HUES64 (cell line): ENCODE measurements around the gene TMTC2. TPM values are rescaled to one million over a fixed set of nuclear protein-coding genes. Genes with fewer than 3 reads are reported as not detected.

ENCODE experiments used
- H3K27ac ChIP-seq: 2 replicates; pipeline ENCODE4 v1.7.0; 2013; ENCODE audit warnings: low read depth, low read length, inconsistent platforms
- H3K27me3 ChIP-seq: 2 replicates; pipeline ENCODE4 v1.6.1; 2013; ENCODE audit warnings: mild to moderate bottlenecking, low read length; ENCODE audit not compliant: insufficient read depth
- H3K36me3 ChIP-seq: 2 replicates; pipeline ENCODE4 v1.6.1; 2013; ENCODE audit warnings: mild to moderate bottlenecking, low read length; ENCODE audit not compliant: insufficient read depth
- H3K4me1 ChIP-seq: 2 replicates; pipeline ENCODE4 v1.6.1; 2013; ENCODE audit warnings: mild to moderate bottlenecking, low read length, moderate library complexity; ENCODE audit not compliant: insufficient read depth
- H3K4me3 ChIP-seq: 2 replicates; pipeline ENCODE4 v1.5.1; 2013; ENCODE audit warnings: mild to moderate bottlenecking, low read length, moderate library complexity
- H3K9ac ChIP-seq: 2 replicates; pipeline ENCODE4 v1.6.1; 2013; ENCODE audit warnings: mild to moderate bottlenecking, low read depth, low read length
- H3K9me3 ChIP-seq: 2 replicates; pipeline ENCODE4 v1.6.1; 2013; ENCODE audit warnings: low read depth, low read length; ENCODE audit not compliant: insufficient read depth
- WGBS: fragments of 150-250, 120-280 bp; methylation state at CpG from one replicate; pipeline ENCODE4 v1.1.7; 2013; ENCODE audit warnings: missing lambda C conversion rate; 5-methylcytosine and 5-hydroxymethylcytosine counted together
- polyA plus RNA-seq, 2 experiments: library from polyadenylated mRNA; stranded (reverse); fragments of 50-300 nt; gene quantifications; one replicate each; pipeline ENCODE4 v1.2.3, GENCODE V29; 2013

TMTC2 gene
- polyA plus RNA-seq (2013, experiment 1 of 2): 2.9 TPM
- polyA plus RNA-seq (2013, experiment 2 of 2): 5.1 TPM

DNA sequence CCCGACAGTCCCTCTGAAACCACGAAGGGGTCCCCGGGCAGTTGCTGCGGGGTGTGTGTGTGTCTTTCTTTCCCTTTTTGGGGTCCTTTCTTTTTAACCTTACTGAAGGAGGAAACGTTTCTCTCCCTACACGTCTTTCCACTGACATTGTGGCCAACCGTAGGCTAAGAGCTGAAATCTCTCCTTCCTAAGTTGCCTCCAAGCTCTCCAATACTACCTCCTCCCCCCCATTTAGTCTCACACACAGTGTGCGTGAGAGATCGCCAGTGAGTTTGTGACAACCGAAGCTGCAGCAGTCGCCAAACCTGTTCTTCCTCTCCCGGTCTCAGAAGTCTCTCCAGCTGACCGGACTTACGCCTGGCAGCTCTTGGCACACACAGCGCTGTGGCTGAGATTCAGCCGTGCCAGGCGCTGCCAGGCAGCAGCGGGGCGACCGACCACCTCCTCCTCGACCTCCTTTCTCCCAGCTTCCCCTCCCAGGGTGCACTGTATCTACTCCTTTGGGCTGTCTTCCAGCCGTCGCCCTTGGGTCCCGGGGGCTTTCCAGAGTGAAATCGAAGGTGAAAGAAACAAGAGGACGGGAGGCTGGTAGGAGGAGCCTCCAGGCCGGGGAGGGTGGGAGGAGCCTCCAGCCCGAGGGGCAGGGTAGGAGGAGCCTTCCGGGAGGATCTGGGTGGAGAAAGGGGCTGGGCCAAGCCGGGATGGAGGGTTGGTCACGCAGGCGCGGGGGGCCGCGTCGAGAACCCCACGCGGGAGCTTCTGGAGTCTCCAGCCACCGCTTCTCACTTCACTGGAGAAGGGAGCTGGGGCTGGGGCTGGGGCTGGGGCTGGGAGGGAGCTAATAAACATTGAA lies at the start of gene TMTC2:
Gene TMTC2, plus strand, starts transcription at position 739 of the 853 bp plus-strand sequence.
- 1% methylated on average over 39 of the region's 39 CpGs for WGBS
- H3K27ac ChIP-seq: no peak within 1 kb of the TSS

GRCh38 chr12:82638324-82638723 lies 48.4 kb upstream of the TMTC2 start:
- Histone ChIP-seq H3K4me1 (no peaks in the 10 kb centered on the region), H3K27ac (no peak overlapping the region), H3K4me3 (no peak overlapping the region), H3K9ac (no peak overlapping the region), H3K9me3 (no peaks in the 10 kb centered on the region), H3K36me3 (no peaks in the 10 kb centered on the region), H3K27me3 (no peaks in the 10 kb centered on the region)
- 100% methylated on average over 1 of the region's 1 CpG for WGBS

More for the DNA sequence above, at the start of gene TMTC2:
- Histone ChIP-seq H3K9ac (peak within 1 kb of the TSS; percentile 61), H3K4me1 (peaks cover 12% of the 10 kb centered on the region), H3K36me3 (peaks cover 1% of the 10 kb centered on the region; the same call in 1 of the 2 replicates), H3K9me3 (no peaks in the 10 kb centered on the region), H3K27me3 (peaks cover 9% of the 10 kb centered on the region), H3K4me3 (peak within 1 kb of the TSS; percentile 79)

- no peaks in the 10 kb centered on the region for H3K9me3 ChIP-seq
These were observed 41.8 kb upstream of the TMTC2 start for GRCh38 chr12:82644896-82645295.

DNA sequence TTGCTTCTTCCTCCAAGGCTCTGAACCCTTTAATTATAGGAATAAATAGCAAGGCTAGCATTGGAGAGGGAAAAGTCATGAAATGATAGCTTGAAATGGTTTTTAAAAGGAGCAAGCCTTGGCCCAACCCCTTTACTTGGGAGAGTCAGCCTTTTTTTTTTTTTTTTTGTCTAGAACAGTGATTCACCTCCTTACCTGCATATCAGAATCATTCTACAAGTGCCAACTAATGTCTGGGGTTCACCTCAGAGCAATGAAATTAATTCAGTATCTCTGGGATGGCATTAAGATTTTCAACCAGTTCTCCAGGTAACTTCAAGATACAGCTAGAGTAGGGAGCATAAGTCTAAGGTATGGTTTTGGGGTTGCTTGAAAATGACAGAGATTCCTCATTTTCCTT lies 41.3 kb upstream of the TMTC2 start:
- Histone ChIP-seq H3K36me3 (no peaks in the 10 kb centered on the region), H3K27ac (no peak overlapping the region), H3K9me3 (no peaks in the 10 kb centered on the region), H3K4me1 (peaks cover 7% of the 10 kb centered on the region; the same call in 1 of the 2 replicates), H3K9ac (no peak overlapping the region), H3K27me3 (no peaks in the 10 kb centered on the region), H3K4me3 (no peak overlapping the region)

More at GRCh38 chr12:82644896-82645295, 41.8 kb upstream of the TMTC2 start:
- H3K4me3 ChIP-seq: no peak overlapping the region
- H3K9ac ChIP-seq: no peak overlapping the region
- 100% methylated on average over 1 of the region's 2 CpGs for WGBS
- H3K27ac ChIP-seq: no peak overlapping the region
- no peaks in the 10 kb centered on the region for H3K27me3 ChIP-seq
- no peaks in the 10 kb centered on the region for H3K36me3 ChIP-seq
- H3K4me1 ChIP-seq: 0 out of 2 replicates have a peak, but pooled peaks cover 5% of the 10 kb centered on the region

DNA sequence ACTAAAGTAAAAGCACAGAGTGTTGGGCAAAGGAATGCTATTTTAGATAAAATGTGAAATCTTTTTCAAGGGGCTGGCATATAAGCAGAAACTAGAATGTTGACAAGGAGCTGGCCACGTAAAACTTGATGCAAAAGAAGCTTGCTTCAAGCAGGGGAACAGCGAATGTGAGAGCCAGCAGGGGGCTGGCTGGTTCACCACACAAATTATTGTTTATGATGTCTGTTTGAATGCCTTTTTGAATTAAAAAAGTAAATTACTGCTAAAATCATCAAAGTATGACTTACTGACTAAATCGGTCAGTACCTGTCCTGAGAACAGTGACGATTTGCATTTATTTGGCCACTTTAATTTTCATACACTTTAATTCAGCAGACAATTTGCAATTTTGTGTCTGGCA lies 38.9 kb upstream of the TMTC2 start:
- Histone ChIP-seq H3K27ac (no peak overlapping the region), H3K4me3 (no peak overlapping the region), H3K9ac (no peak overlapping the region), H3K36me3 (no peaks in the 10 kb centered on the region), H3K4me1 (peaks cover 16% of the 10 kb centered on the region; the same call in 1 of the 2 replicates), H3K9me3 (no peaks in the 10 kb centered on the region), H3K27me3 (no peaks in the 10 kb centered on the region)
- 73% methylated on average over 4 of the region's 4 CpGs for WGBS

DNA sequence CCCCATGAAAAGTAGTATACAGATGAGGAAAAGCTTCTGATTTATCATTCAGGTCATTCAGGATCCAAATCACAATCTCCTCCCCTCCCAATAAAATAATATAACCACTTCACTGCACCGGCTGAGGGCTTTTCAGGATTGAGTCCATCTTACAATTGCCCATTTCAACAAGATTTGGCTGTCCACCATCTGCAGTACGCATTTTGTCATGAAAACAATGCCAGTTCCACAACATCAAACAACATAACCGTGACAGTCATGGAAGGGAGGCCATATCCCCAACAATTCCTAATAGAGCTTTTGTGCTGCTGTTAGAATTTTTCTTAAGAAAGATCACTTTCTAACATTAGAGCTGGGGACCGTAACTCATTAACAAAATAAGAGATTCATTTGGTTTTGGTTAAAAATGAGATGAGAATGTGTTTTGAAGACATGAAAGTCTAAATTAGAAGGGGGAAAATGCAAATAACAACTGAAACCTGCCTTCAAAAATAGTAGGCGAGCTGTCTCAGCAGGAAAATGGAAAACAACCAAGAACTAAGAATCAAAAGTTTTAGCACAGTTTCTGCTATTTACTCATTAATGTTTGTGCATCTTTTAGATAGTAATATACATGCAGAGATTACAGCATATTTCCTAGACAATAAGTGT lies 38.3 kb upstream of the TMTC2 start:
- Histone ChIP-seq H3K9me3 (no peaks in the 10 kb centered on the region), H3K27me3 (no peaks in the 10 kb centered on the region), H3K36me3 (no peaks in the 10 kb centered on the region), H3K9ac (no peak overlapping the region), H3K4me1 (peaks cover 16% of the 10 kb centered on the region; the same call in 1 of the 2 replicates), H3K27ac (no peak overlapping the region), H3K4me3 (no peak overlapping the region)
- 89% methylated on average over 5 of the region's 5 CpGs for WGBS

DNA sequence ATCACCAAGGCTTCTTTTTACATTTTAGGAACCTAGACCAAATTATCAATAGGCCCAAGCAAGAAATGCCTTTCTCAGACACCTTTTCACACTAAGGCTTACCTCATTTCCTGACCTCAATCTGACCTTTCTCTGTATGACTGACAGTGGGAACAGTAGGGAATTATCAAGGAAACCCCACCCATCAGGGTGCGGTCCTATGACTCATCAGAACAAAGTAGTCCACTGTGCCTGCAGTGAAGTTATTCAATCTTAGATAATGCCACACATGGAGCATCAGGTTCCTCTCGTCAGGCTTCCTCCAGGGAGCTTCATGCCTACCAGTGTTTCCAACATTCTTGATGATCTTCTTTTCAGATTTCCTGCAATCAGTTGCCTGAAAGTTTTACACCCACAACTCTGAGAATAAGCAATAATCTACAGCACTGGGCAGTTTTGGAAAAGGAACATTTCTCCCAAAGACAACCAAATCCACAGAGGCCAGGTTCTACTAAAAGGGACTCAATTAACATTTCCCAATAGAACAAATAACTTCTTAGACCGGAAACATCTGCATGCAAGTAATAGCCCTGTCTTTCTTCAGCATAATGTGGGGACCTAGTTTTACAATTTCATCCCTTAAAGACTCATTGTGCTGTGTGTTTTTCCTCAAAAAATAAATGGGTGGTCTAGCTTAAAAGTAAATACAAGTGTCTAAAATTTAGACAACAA lies 35.9 kb upstream of the TMTC2 start:
- H3K27ac ChIP-seq: no peak overlapping the region
- no peaks in the 10 kb centered on the region for H3K36me3 ChIP-seq
- H3K4me3 ChIP-seq: no peak overlapping the region
- 67% methylated on average over 3 of the region's 3 CpGs for WGBS
- no peaks in the 10 kb centered on the region for H3K27me3 ChIP-seq
- no peak overlapping the region for H3K9ac ChIP-seq
- peaks cover 16% of the 10 kb centered on the region; the same call in 1 of the 2 replicates for H3K4me1 ChIP-seq
- H3K9me3 ChIP-seq: peaks cover 1% of the 10 kb centered on the region; the same call in 1 of the 2 replicates

DNA sequence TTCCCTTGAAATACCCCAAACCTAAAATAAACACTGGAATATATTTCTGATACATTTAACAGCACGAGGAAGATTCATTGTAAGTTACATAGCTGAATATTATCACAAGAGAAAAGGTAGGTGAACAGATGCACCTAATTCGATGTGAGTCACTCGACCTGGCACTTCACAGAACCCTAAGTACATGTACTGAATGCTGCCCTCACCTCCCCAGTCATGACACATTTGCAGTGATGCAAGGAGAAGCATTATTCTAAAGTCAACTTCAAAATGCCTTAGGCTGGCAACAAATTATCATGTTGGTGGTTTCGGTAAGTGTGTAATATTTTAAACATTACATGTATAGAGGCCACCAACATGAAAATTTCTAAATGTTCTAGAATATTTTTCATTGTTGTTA lies 35.2 kb upstream of the TMTC2 start:
- no peak overlapping the region for H3K9ac ChIP-seq
- WGBS: 80% methylated on average over 3 of the region's 4 CpGs
- H3K4me3 ChIP-seq: no peak overlapping the region
- no peak overlapping the region for H3K27ac ChIP-seq
- peaks cover 6% of the 10 kb centered on the region; the same call in 1 of the 2 replicates for H3K9me3 ChIP-seq
- peaks cover 16% of the 10 kb centered on the region; the same call in 1 of the 2 replicates for H3K4me1 ChIP-seq
- no peaks in the 10 kb centered on the region for H3K27me3 ChIP-seq
- no peaks in the 10 kb centered on the region for H3K36me3 ChIP-seq

DNA sequence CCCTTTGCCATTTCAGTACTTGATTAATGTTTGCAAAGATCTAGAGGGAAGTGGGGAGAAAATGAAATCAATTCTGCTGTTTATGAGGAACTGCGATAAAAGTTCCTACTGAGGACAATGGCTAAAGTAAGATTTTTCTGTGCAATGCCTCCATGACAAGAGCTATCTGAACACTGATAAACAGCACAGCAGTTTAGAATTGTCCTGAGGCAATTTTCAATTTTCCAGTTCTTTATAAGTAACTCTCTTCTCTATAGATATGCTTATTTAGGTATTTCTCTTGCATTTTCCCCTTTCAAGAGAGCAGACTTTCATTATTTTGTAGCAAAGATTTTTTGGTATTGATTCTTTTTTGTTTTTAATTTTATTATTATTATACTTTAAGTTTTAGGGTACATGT lies 34.6 kb upstream of the TMTC2 start:
- peaks cover 7% of the 10 kb centered on the region; the same call in 1 of the 2 replicates for H3K9me3 ChIP-seq
- no peaks in the 10 kb centered on the region for H3K36me3 ChIP-seq
- no peak overlapping the region for H3K4me3 ChIP-seq
- H3K27ac ChIP-seq: no peak overlapping the region
- no peak overlapping the region for H3K9ac ChIP-seq
- peaks cover 16% of the 10 kb centered on the region; the same call in 1 of the 2 replicates for H3K4me1 ChIP-seq
- 88% methylated on average over 1 of the region's 1 CpG for WGBS
- H3K27me3 ChIP-seq: no peaks in the 10 kb centered on the region

- H3K4me1 ChIP-seq: peaks cover 6% of the 10 kb centered on the region; the same call in 1 of the 2 replicates
- H3K27ac ChIP-seq: no peak overlapping the region
- H3K9ac ChIP-seq: no peak overlapping the region
- H3K27me3 ChIP-seq: no peaks in the 10 kb centered on the region
- H3K36me3 ChIP-seq: no peaks in the 10 kb centered on the region
- H3K9me3 ChIP-seq: peaks cover 7% of the 10 kb centered on the region; the same call in 1 of the 2 replicates
- 97% methylated on average over 4 of the region's 4 CpGs for WGBS
- no peak overlapping the region for H3K4me3 ChIP-seq
These were observed 31.0 kb upstream of the TMTC2 start for GRCh38 chr12:82655751-82656150.
